GM23248 (cell line): ENCODE results near the gene NAT16. TPM values are rescaled to one million over a fixed set of nuclear protein-coding genes. Genes with fewer than 3 reads are reported as not detected.

Experiments
- DNase-seq: peaks from one replicate; pipeline ENCODE4 v3.0.0-alpha.2; 2015
- H2AFZ ChIP-seq: fragments of 200-600 bp; sonication (generic); 2 replicates; pipeline ENCODE4 v1.6.1; 2016; ENCODE audit warnings: antibody characterized with exemption
- H3F3A ChIP-seq: fragments of 200-600 bp; sonication (generic); 2 replicates; pipeline ENCODE4 v1.6.1; 2016; ENCODE audit warnings: mild to moderate bottlenecking, antibody characterized with exemption, mixed run types; ENCODE audit not compliant: insufficient read depth
- H3K27ac ChIP-seq: fragments of 200-600 bp; sonication (generic); 2 replicates; pipeline ENCODE4 v1.5.1; 2016; ENCODE audit warnings: mild to moderate bottlenecking
- H3K27me3 ChIP-seq: fragments of 200-600 bp; sonication (generic); replicated peaks from 2 replicates; pipeline ENCODE4 v1.6.1; 2016; ENCODE audit warnings: mild to moderate bottlenecking; ENCODE audit not compliant: insufficient read depth
- H3K36me3 ChIP-seq: fragments of 200-600 bp; sonication (generic); 2 replicates; pipeline ENCODE4 v1.6.1; 2016; ENCODE audit warnings: low read depth, mild to moderate bottlenecking
- H3K4me1 ChIP-seq: fragments of 200-600 bp; sonication (generic); 2 replicates; pipeline ENCODE4 v1.6.1; 2016; ENCODE audit warnings: mild to moderate bottlenecking; ENCODE audit not compliant: insufficient read depth
- H3K4me2 ChIP-seq: fragments of 200-600 bp; sonication (generic); one replicate; pipeline ENCODE4 v1.6.1; 2016; ENCODE audit warnings: mild to moderate bottlenecking; ENCODE audit not compliant: unreplicated experiment
- H3K4me3 ChIP-seq: fragments of 200-600 bp; sonication (generic); 2 replicates; pipeline ENCODE4 v1.5.1; 2016; ENCODE audit warnings: mild to moderate bottlenecking
- H3K79me2 ChIP-seq: fragments of 200-600 bp; sonication (generic); 2 replicates; pipeline ENCODE4 v1.6.1; 2016; ENCODE audit warnings: mild to moderate bottlenecking; ENCODE audit not compliant: insufficient read depth
- H3K9ac ChIP-seq: fragments of 200-600 bp; sonication (generic); 2 replicates; pipeline ENCODE4 v1.6.1; 2016; ENCODE audit warnings: mild to moderate bottlenecking
- H3K9me2 ChIP-seq: fragments of 200-600 bp; sonication (generic); 2 replicates; pipeline ENCODE4 v1.6.1; 2016; ENCODE audit warnings: mixed run types, mild to moderate bottlenecking, moderate library complexity; ENCODE audit not compliant: insufficient read depth
- H3K9me3 ChIP-seq: fragments of 200-600 bp; sonication (generic); one replicate; pipeline ENCODE4 v1.6.1; 2017; ENCODE audit warnings: low read depth
- H4K20me1 ChIP-seq: fragments of 200-600 bp; sonication (generic); 2 replicates; pipeline ENCODE4 v1.6.0; 2016; ENCODE audit not compliant: insufficient read depth
- EZH2 ChIP-seq: fragments of 200-600 bp; sonication (generic); IDR thresholded peaks from 2 replicates; pipeline ENCODE4 v1.6.1; 2018; ENCODE audit warnings: antibody characterized with exemption, mild to moderate bottlenecking; ENCODE audit not compliant: insufficient read depth, poor library complexity, severe bottlenecking
- EZH2phosphoT487 ChIP-seq: fragments of 200-600 bp; sonication (generic); IDR thresholded peaks from 2 replicates; pipeline ENCODE4 v1.6.1; 2018; ENCODE audit warnings: antibody characterized with exemption, moderate library complexity, mild to moderate bottlenecking, low read depth; ENCODE audit not compliant: insufficient read depth
- WGBS, 2 experiments: methylation state at CpG; one replicate each; pipeline ENCODE4 v1.1.6; 2015 to 2017; ENCODE audit warnings: low lambda C conversion rate in 2 of 2, low coverage in 1 of 2; ENCODE audit errors: missing lambda C conversion rate in 2 of 2; 5-methylcytosine and 5-hydroxymethylcytosine counted together
- in situ Hi-C: fragments of 300-500 bp; cut with MboI; formaldehyde crosslinking; loops from 2 replicates; pipeline ENCODE4 v1.15.0; 2020
- polyA plus RNA-seq: library from polyadenylated mRNA; unstranded; fragments of >200 nt; fragmentation: Nextera tagmentation; extraction: Ambion mirVana; gene quantifications from 2 replicates; pipeline ENCODE4 v1.2.1, GENCODE V29; 2016
- total RNA-seq: library from RNA; depleted of rRNA; stranded (reverse); fragments of >200 nt; shearing (Covaris generic); gene quantifications from 2 replicates; pipeline ENCODE4 v1.2.3, GENCODE V29; 2014

NAT16 gene
- total and polyA plus RNA-seq, 2 experiments from 2014 or later, result not detected

- peaks cover 32% of the 10 kb centered on the region for H3K79me2 ChIP-seq
- peaks cover 11% of the 10 kb centered on the region for H3K4me1 ChIP-seq
- no peaks in the 10 kb centered on the region for H3K27me3 ChIP-seq
- DNase-seq, result no peak
- in situ Hi-C loops, result no loop called here
- H3K4me3 ChIP-seq, result peak overlapping the region; percentile 89
- no peaks in the 10 kb centered on the region for H3K9me3 ChIP-seq
- peak overlapping the region; percentile 98 for H3K4me2 ChIP-seq
- no peaks in the 10 kb centered on the region for H4K20me1 ChIP-seq
- H3K36me3 ChIP-seq, result peaks cover 6% of the 10 kb centered on the region; the same call in 1 of the 2 replicates
- H2AFZ ChIP-seq, result peak overlapping the region; percentile 60
- 2% methylated on average over 29 of the region's 34 CpGs; no CpG with 5 or more reads in 1 of the 2 experiments for WGBS, 2 experiments
- no peaks in the 10 kb centered on the region for H3K9me2 ChIP-seq
- no peaks in the 10 kb centered on the region for H3F3A ChIP-seq
- no peak overlapping the region for H3K27ac ChIP-seq
- no peak for TF ChIP-seq EZH2
- no peak for TF ChIP-seq EZH2phosphoT487
- peak overlapping the region; percentile 85 for H3K9ac ChIP-seq
These were observed 25.4 kb downstream of the NAT16 start for GRCh38 chr7:101154693-101155102.

GRCh38 chr7:101153969-101154692 is 26.0 kb downstream of the NAT16 start, which contains the start of gene AP1S1:
AP1S1 (plus strand) TSS chr7:101154476; CDS start chr7:101154515, 39 bp downstream.
- H3K9me3 ChIP-seq, result no peaks in the 10 kb centered on the region
- H3K9ac ChIP-seq, result peak within 1 kb of the TSS; percentile 85
- no peak within 1 kb of the TSS for H3K27ac ChIP-seq
- H3F3A ChIP-seq, result no peaks in the 10 kb centered on the region
- DNase-seq, result peak; percentile 92
- H3K4me3 ChIP-seq, result peak within 1 kb of the TSS; percentile 89
- no peaks in the 10 kb centered on the region for H4K20me1 ChIP-seq
- TF ChIP-seq EZH2 (no peak), EZH2phosphoT487 (no peak)
- H2AFZ ChIP-seq, result peak within 1 kb of the TSS; percentile 60
- peaks cover 32% of the 10 kb centered on the region for H3K79me2 ChIP-seq
- peaks cover 7% of the 10 kb centered on the region for H3K4me1 ChIP-seq
- in situ Hi-C loops, result no loop called here
- 4 to 7% methylated on average over 23 to 45 of the region's 51 CpGs for WGBS, 2 experiments
- H3K27me3 ChIP-seq, result no peaks in the 10 kb centered on the region
- H3K36me3 ChIP-seq, result peaks cover 6% of the 10 kb centered on the region; the same call in 1 of the 2 replicates
- no peaks in the 10 kb centered on the region for H3K9me2 ChIP-seq
- H3K4me2 ChIP-seq, result peak within 1 kb of the TSS; percentile 98

GRCh38 chr7:101151908-101152651 is 28.0 kb downstream of the NAT16 start:
- no peak for DNase-seq
- Histone ChIP-seq H3F3A (no peaks in the 10 kb centered on the region), H3K4me1 (peaks cover 6% of the 10 kb centered on the region), H3K9me2 (no peaks in the 10 kb centered on the region), H3K36me3 (peaks cover 3% of the 10 kb centered on the region; the same call in 1 of the 2 replicates), H3K4me2 (no peak overlapping the region), H3K4me3 (no peak overlapping the region), H3K9me3 (no peaks in the 10 kb centered on the region), H2AFZ (no peak overlapping the region), H3K79me2 (peaks cover 23% of the 10 kb centered on the region), H3K9ac (no peak overlapping the region), H3K27me3 (0 out of 2 replicates have a peak, but pooled peaks cover 6% of the 10 kb centered on the region), H4K20me1 (no peaks in the 10 kb centered on the region), H3K27ac (no peak overlapping the region)
- WGBS, 2 experiments, result 43 to 53% methylated on average over 2 of the region's 2 CpGs
- TF ChIP-seq EZH2, result no peak
- TF ChIP-seq EZH2phosphoT487, result no peak
- in situ Hi-C loops, result no loop called here

- 98 to 99% methylated on average over 4 of the region's 4 CpGs for WGBS, 2 experiments
- DNase-seq, result no peak
These were observed 39.2 kb downstream of the NAT16 start for GRCh38 chr7:101140746-101141382.

More at GRCh38 chr7:101140746-101141382, 39.2 kb downstream of the NAT16 start:
- Histone ChIP-seq H3K27me3 (no peaks in the 10 kb centered on the region), H3K9me3 (no peaks in the 10 kb centered on the region), H3F3A (peaks cover 58% of the 10 kb centered on the region), H3K4me2 (no peak overlapping the region), H3K4me3 (no peak overlapping the region), H3K9me2 (no peaks in the 10 kb centered on the region), H3K27ac (peak overlapping the region; percentile 98), H3K36me3 (peaks cover 18% of the 10 kb centered on the region), H3K9ac (peak overlapping the region; percentile 43), H2AFZ (no peak overlapping the region), H3K79me2 (no peaks in the 10 kb centered on the region), H3K4me1 (peaks cover 36% of the 10 kb centered on the region), H4K20me1 (no peaks in the 10 kb centered on the region)
- in situ Hi-C loops, result loop anchor here (10.0 kb wide), 1 partner anchor 144 kb away; no protein-coding TSS in a partner anchor
- TF ChIP-seq EZH2 (no peak), EZH2phosphoT487 (no peak)
